ENCODE measurements around the gene CHN2.

The CHN2 gene

GRCh38 chr7:29170781-29171180 is 23.8 kb upstream of the CHN2 start:
- TF ChIP-seq FOXP2 (optimal IDR thresholded peaks at IDR 0.05; ENCODE audit: borderline replicate concordance, extremely low read depth, extremely low read length, insufficient read depth), result no peak

- TF ChIP-seq POLR2AphosphoS5 (IDR thresholded peaks at IDR 0.05; ENCODE audit: low read depth, low read length), result no peak
- TF ChIP-seq SIN3A (IDR thresholded peaks at IDR 0.05; ENCODE audit: borderline replicate concordance, insufficient read depth, low read length), result no peak
- no peak for TF ChIP-seq REST (IDR thresholded peaks at IDR 0.05; ENCODE audit: insufficient read depth in 1 of 2, low read depth in 2 of 2, low read length in 2 of 2)
- TF ChIP-seq FOXP2 (optimal IDR thresholded peaks at IDR 0.05; ENCODE audit: borderline replicate concordance, extremely low read depth, extremely low read length, insufficient read depth), result no peak
- no peak for TF ChIP-seq TAF1 (IDR thresholded peaks at IDR 0.05; ENCODE audit: borderline replicate concordance, insufficient read depth, low read length)
Measured at GRCh38 chr7:29173458-29173857, 21.1 kb upstream of the CHN2 start.

- TF ChIP-seq REST (IDR thresholded peaks at IDR 0.05; ENCODE audit: insufficient read depth in 1 of 2, low read depth in 2 of 2, low read length in 2 of 2), result no peak
- TF ChIP-seq SIN3A (IDR thresholded peaks at IDR 0.05; ENCODE audit: borderline replicate concordance, insufficient read depth, low read length), result no peak
- no peak for TF ChIP-seq TAF1 (IDR thresholded peaks at IDR 0.05; ENCODE audit: borderline replicate concordance, insufficient read depth, low read length)
- TF ChIP-seq FOXP2 (optimal IDR thresholded peaks at IDR 0.05; ENCODE audit: borderline replicate concordance, extremely low read depth, extremely low read length, insufficient read depth), result no peak
- TF ChIP-seq POLR2AphosphoS5 (IDR thresholded peaks at IDR 0.05; ENCODE audit: low read depth, low read length), result no peak
Measured at GRCh38 chr7:29177963-29178600, 16.5 kb upstream of the CHN2 start.

- TF ChIP-seq SIN3A (IDR thresholded peaks at IDR 0.05; ENCODE audit: borderline replicate concordance, insufficient read depth, low read length), result no peak
- TF ChIP-seq TAF1 (IDR thresholded peaks at IDR 0.05; ENCODE audit: borderline replicate concordance, insufficient read depth, low read length), result no peak
- no peak for TF ChIP-seq REST (IDR thresholded peaks at IDR 0.05; ENCODE audit: insufficient read depth in 1 of 2, low read depth in 2 of 2, low read length in 2 of 2)
- no peak for TF ChIP-seq POLR2AphosphoS5 (IDR thresholded peaks at IDR 0.05; ENCODE audit: low read depth, low read length)
- no peak for TF ChIP-seq FOXP2 (optimal IDR thresholded peaks at IDR 0.05; ENCODE audit: borderline replicate concordance, extremely low read depth, extremely low read length, insufficient read depth)
Measured at GRCh38 chr7:29179115-29179514, 15.5 kb upstream of the CHN2 start.

GRCh38 chr7:29184599-29184998 is 10.0 kb upstream of the CHN2 start:
- TF ChIP-seq TAF1 (IDR thresholded peaks at IDR 0.05; ENCODE audit: borderline replicate concordance, insufficient read depth, low read length) (no peak), FOXP2 (optimal IDR thresholded peaks at IDR 0.05; ENCODE audit: borderline replicate concordance, extremely low read depth, extremely low read length, insufficient read depth) (no peak)

- TF ChIP-seq POLR2AphosphoS5 (IDR thresholded peaks at IDR 0.05; ENCODE audit: low read depth, low read length) (no peak), FOXP2 (optimal IDR thresholded peaks at IDR 0.05; ENCODE audit: borderline replicate concordance, extremely low read depth, extremely low read length, insufficient read depth) (no peak), TAF1 (IDR thresholded peaks at IDR 0.05; ENCODE audit: borderline replicate concordance, insufficient read depth, low read length) (no peak), REST (IDR thresholded peaks at IDR 0.05; ENCODE audit: insufficient read depth in 1 of 2, low read depth in 2 of 2, low read length in 2 of 2) (no peak), SIN3A (IDR thresholded peaks at IDR 0.05; ENCODE audit: borderline replicate concordance, insufficient read depth, low read length) (no peak)
Measured at GRCh38 chr7:29185613-29186012, 9.0 kb upstream of the CHN2 start.

Measured in PFSK-1 (cell line).